ENCODE results near the gene TM9SF1.

The TM9SF1 gene

DNA sequence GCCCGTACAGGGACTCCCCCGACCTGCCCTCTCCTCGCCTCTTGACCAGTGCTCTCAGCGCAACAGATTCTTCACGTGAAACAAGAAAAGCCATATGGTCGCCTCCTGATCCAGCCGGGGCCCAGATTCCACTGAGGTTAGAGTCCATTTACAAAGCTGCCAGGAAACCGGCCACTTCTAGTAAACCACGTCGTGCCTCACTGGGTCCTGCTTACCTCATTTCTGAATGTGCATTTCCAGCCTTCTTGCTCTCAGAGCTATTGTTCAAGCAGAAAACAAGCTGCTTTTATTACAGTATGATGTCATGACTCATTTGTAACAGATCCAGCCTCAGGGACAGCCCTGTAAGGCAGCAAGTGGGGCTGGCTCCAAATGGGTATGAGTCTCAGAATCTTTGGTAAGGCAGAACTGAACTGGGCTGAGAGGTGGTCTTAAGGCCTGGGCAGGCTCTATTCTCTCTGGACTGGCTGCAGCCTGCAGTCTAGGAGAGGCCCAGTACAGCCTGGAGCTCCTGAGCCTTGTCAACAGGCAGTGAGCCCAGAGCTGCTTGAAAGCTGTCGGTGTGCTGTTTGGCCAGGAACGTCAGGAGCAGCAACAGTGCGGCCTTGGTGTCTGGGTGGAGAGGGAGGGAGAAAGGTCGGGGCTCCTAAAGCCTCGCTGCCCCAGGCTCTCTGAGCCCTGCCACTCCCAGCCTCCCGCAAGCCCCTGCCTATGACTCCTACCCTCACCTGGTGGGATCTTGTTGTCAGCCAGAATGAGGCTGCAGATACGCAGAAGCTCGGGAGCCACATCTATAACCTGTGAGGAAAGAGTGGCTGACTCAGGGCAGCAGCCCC, 15.1 kb downstream of the TM9SF1 start:
- TF ChIP-seq, protein P1, sequence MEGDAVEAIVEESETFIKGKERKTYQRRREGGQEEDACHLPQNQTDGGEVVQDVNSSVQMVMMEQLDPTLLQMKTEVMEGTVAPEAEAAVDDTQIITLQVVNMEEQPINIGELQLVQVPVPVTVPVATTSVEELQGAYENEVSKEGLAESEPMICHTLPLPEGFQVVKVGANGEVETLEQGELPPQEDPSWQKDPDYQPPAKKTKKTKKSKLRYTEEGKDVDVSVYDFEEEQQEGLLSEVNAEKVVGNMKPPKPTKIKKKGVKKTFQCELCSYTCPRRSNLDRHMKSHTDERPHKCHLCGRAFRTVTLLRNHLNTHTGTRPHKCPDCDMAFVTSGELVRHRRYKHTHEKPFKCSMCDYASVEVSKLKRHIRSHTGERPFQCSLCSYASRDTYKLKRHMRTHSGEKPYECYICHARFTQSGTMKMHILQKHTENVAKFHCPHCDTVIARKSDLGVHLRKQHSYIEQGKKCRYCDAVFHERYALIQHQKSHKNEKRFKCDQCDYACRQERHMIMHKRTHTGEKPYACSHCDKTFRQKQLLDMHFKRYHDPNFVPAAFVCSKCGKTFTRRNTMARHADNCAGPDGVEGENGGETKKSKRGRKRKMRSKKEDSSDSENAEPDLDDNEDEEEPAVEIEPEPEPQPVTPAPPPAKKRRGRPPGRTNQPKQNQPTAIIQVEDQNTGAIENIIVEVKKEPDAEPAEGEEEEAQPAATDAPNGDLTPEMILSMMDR (IDR thresholded peaks at IDR 0.05; ENCODE audit: low read depth, low read length, missing control alignments): no peak
- DNase-seq (ENCODE audit: extremely low read depth, low read depth): peak; percentile 42
- H3K4me3 ChIP-seq (replicated peaks; ENCODE audit: low read depth, low read length): no peak overlapping the region

DNA sequence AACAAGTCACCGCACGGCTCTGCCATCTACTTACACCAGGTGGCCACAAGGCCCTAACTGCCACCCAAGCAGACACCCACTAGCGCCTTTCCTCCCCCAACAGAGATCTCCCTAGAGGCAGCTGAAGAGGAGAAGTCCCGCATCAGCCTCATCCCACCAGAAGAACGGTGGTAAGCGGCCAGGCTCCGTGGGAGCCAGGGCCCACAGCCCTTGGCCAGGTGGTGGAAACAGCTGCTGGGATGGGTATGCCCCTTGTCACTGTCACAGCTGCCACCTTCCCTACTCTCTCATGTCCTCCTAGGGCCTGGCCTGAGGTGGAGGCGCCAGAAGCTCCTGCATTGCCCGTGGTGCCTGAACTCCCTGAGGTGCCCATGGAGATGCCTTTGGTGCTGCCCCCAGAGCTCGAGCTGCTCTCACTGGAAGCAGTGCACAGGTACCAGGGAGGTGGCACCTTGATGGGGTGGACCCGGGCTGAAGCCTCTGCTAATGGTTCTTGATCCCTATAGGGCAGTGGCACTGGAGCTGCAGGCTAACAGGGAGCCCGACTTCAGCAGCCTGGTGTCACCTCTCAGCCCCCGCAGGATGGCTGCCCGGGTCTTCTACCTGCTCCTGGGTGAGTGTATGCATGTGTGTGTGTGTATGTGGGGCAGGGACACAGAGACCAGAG, 15.8 kb downstream of the TM9SF1 start:
- no peak overlapping the region for H3K4me3 ChIP-seq (replicated peaks; ENCODE audit: low read depth, low read length)
- TF ChIP-seq, protein P1 (IDR thresholded peaks at IDR 0.05; ENCODE audit: low read depth, low read length, missing control alignments): no peak
- DNase-seq (ENCODE audit: extremely low read depth, low read depth): no peak

DNA sequence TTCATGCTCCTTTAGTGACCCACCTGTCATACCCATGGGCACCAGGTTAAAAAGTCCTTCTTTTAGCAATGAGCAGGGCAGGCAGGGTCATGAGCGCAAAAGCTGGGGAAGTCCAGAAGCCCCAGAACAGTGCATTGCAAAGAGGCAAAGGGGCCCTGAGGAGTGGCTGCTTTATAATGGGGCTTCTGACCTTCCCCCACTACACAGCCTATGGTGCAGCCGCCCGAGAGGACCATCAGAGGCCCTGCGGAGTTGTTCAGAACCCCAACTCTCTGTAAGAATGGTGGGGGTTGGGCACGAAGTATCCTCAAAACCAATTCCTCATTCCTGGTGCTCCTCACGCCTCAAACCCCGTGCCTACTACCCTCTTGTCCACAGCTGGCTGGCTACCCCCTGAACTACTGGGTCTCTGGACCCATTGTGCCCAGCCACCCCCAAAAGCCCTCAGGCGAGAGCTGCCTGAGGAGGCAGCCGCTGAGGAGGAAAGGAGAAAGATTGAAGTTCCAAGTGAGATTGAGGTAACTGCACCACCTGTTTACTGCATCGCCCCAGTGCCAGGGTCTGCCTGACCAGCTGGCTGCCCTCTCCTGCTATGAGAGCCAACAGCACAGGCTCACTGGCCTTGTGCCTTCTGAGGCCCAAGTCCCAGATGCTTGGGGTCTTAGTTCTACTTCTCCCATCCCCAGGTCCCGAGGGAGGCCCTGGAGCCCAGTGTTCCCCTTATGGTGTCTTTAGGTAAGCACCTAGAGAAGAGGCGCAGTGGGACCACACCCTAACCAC, 16.7 kb downstream of the TM9SF1 start:
- TF ChIP-seq, protein P1 (IDR thresholded peaks at IDR 0.05; ENCODE audit: low read depth, low read length, missing control alignments): no peak
- DNase-seq (ENCODE audit: extremely low read depth, low read depth): no peak
- H3K4me3 ChIP-seq (replicated peaks; ENCODE audit: low read depth, low read length): no peak overlapping the region

DNA sequence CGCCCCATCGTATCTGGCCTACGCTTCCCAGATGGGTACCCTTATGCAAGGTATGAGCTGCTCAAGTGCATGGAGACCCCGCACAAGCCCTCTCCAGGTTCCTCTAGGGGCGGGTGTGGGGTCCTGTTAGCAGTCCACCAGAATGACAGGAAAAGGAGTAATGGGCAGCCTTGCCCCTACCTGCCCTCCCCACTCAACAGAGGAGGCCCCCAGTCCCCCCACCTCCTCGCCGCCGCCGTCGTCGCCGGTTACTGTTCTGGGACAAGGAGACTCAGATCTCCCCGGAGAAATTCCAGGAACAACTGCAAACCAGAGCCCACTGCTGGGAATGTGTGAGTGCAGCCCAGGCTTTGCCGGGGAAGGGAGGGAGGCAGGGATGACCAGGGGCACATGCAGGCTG, 17.4 kb downstream of the TM9SF1 start:
- no peak overlapping the region for H3K4me3 ChIP-seq (replicated peaks; ENCODE audit: low read depth, low read length)
- no peak for DNase-seq (ENCODE audit: extremely low read depth, low read depth)
- TF ChIP-seq, protein P1 (IDR thresholded peaks at IDR 0.05; ENCODE audit: low read depth, low read length, missing control alignments): no peak

DNA sequence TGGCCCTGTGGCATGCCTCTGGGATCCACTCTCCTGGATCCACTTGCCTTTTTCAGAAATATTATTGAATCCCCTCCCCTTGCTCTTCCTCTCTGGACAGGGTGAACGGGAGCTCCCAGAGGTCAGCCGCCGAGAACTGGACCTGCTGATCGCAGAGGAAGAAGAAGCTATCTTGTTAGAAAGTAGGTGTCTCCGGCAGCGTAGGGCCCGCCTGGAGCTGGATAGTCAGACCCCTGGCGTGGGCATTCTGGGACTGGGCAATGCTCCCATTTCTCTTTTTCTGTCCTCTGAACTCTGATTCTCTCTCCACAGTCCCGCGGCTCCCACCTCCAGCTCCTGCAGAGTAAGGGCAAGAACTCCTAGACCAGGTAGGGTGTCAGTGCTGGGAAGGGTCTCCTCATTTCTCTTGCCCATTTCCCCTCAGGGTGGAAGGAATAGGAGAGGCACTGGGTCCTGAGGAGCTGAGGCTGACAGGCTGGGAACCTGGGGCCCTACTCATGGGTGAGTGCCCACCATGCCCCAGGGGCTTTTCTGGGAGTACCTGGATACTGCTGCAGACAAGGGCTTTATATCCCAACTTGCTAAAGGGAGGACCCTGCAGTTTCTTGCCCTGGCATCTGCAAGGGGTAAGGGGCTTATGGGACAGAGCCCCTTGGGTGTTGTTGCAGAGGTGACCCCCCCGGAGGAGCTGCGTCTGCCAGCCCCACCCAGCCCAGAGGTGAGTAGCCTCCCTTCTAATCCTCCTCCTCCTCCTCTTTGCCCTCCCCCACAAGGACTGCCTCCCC, 18.0 kb downstream of the TM9SF1 start:
- no peak overlapping the region for H3K4me3 ChIP-seq (replicated peaks; ENCODE audit: low read depth, low read length)
- TF ChIP-seq, protein P1 (IDR thresholded peaks at IDR 0.05; ENCODE audit: low read depth, low read length, missing control alignments): no peak
- DNase-seq (ENCODE audit: extremely low read depth, low read depth): no peak

DNA sequence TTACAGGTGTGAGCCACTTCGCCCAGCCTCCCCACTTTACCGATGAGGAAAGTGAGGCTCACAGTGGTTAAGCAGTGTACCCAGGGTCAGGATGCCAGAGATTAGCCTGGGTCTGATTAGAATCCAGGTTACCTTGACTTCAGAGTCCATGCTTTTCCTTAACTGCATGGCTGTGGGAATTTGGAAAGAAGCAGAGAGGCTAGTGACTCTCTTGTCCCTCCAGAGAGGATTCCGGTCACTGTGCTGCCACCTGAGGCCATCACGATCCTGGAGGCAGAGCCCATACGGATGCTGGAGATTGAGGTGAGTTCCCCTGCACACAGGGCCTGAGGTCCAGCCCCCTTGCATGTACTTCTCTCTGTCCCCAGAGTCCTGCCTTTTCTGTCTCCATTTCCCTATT, 18.6 kb downstream of the TM9SF1 start:
- TF ChIP-seq, protein P1 (IDR thresholded peaks at IDR 0.05; ENCODE audit: low read depth, low read length, missing control alignments): no peak
- no peak overlapping the region for H3K4me3 ChIP-seq (replicated peaks; ENCODE audit: low read depth, low read length)
- no peak for DNase-seq (ENCODE audit: extremely low read depth, low read depth)
